ENCODE data around the gene EEPD1. TPM values are rescaled to one million over a fixed set of nuclear protein-coding genes. Genes with fewer than 3 reads are reported as not detected.

Gene EEPD1
- total RNA-seq, 4 donors from 2014 or later: 2.2 to 9.3 (median 6.2) TPM

DNA sequence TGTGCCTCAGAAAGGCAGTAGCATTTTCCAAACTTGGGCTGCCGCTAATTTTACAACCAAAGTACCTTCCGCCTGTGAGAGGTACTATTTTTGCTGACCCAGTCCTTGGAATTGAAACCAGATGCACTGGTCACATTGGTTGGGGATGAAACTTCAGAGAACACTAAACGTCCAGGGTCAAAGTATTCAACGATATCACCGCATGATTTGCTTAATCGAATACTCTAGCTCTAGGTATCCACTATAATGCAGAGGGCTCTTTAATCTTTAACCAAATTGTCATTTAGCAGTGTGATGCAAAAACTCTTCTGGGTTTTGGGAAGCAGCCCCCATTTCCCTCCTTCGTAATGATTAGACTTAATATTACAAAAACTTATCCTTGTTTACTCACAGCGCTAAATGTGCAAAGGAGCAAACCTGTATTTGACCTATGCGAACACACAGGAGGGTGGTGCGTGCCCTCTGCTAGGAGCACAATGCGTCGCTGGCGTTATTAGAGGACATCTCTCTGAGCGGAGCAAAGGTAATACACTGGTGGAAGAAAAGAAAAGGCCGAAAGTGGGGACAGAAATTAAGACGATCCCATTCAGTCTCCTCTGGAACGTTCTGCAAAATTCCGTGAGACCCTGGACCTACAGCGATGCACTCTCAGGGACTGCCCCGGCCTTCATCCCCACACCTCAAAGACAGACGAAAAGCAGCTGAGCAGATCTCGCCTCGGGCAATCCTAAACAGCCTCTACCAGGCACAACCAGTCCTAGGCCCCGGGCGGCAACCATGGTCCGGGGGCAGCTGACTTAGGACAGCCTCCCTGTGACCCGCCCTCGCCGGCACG is 916 bp upstream of the EEPD1 start:
- Histone ChIP-seq H3K27ac (peak overlapping the region; percentile 27 to 68 (median 39)), H3K9me3 (no peaks in the 10 kb centered on the region), H3K4me1 (peaks cover 6 to 22% of the 10 kb centered on the region in 2 donors), H3K4me3 (replicated peaks in 1 of 3) (peak overlapping the region in 2 of 3 donors; percentile 6 to 25), H3K27me3 (no peaks in the 10 kb centered on the region), H3K36me3 (no peaks in the 10 kb centered on the region)
- WGBS, 2 donors: 42 to 43% methylated on average over 30 of the region's 30 CpGs
- TF ChIP-seq, protein P1, sequence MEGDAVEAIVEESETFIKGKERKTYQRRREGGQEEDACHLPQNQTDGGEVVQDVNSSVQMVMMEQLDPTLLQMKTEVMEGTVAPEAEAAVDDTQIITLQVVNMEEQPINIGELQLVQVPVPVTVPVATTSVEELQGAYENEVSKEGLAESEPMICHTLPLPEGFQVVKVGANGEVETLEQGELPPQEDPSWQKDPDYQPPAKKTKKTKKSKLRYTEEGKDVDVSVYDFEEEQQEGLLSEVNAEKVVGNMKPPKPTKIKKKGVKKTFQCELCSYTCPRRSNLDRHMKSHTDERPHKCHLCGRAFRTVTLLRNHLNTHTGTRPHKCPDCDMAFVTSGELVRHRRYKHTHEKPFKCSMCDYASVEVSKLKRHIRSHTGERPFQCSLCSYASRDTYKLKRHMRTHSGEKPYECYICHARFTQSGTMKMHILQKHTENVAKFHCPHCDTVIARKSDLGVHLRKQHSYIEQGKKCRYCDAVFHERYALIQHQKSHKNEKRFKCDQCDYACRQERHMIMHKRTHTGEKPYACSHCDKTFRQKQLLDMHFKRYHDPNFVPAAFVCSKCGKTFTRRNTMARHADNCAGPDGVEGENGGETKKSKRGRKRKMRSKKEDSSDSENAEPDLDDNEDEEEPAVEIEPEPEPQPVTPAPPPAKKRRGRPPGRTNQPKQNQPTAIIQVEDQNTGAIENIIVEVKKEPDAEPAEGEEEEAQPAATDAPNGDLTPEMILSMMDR (IDR thresholded peaks at IDR 0.05): no peak
- peak in 1 of 2 donors; percentile 33 for TF ChIP-seq POLR2A (IDR thresholded peaks at IDR 0.05)
- intact Hi-C loops (cut with DNase I): no loop called here
- DNase-seq: no peak

- WGBS, 2 donors: 28 to 34% methylated on average over 12 of the region's 32 CpGs
- TF ChIP-seq POLR2A (IDR thresholded peaks at IDR 0.05): no peak
- TF ChIP-seq, protein P1 (IDR thresholded peaks at IDR 0.05): no peak
- intact Hi-C loops (cut with DNase I): no loop called here
- peak overlapping the region in 2 of 3 donors; percentile 66 to 86 for H3K4me3 ChIP-seq (replicated peaks in 1 of 3)
- H3K27ac ChIP-seq: peak overlapping the region; percentile 49 to 82 (median 50)
- no peak for DNase-seq
- no peaks in the 10 kb centered on the region for H3K9me3 ChIP-seq
- peaks cover 6 to 22% of the 10 kb centered on the region in 2 donors for H3K4me1 ChIP-seq
- H3K27me3 ChIP-seq: no peaks in the 10 kb centered on the region
- H3K36me3 ChIP-seq: no peaks in the 10 kb centered on the region
Observed at GRCh38 chr7:36153571-36154097, 580 bp downstream of the EEPD1 start.

GRCh38 chr7:36154255-36155212 is 1.5 kb downstream of the EEPD1 start:
- Histone ChIP-seq H3K9me3 (no peaks in the 10 kb centered on the region), H3K4me1 (peaks cover 6 to 27% of the 10 kb centered on the region in 2 donors), H3K27me3 (no peaks in the 10 kb centered on the region), H3K4me3 (replicated peaks in 1 of 3) (no peak overlapping the region), H3K36me3 (no peaks in the 10 kb centered on the region), H3K27ac (no peak overlapping the region)
- DNase-seq: no peak
- 93 to 94% methylated on average over 26 to 33 of the region's 44 CpGs for WGBS, 2 donors
- no peak for TF ChIP-seq POLR2A (IDR thresholded peaks at IDR 0.05)
- TF ChIP-seq, protein P1 (IDR thresholded peaks at IDR 0.05): no peak
- intact Hi-C loops (cut with DNase I): no loop called here

DNA sequence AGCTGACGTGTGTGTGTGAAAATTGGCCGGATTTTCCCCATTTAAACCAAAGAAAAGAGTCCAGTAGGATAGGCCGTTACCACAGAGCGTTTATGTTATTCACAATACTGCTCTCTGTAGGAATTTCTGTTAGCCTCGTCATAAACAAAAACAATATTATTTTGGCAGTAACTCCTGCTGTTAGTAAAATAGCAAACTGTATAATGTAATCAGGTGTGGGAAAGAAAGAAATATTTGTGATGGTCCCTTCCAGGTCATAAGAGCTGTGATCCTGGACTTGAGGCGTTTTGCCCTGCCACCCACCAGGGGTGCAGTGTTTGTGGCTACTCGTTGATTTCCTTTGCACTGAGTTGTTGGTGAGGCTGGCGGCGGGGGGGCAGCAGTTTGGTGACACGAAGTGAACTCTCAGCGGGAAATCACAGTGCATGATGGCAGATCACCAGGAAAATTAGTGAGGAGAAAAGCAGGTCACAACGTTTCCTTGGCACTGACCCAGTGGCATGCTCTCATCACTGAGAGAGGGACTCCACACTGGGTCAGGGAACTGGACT is 2.8 kb downstream of the EEPD1 start:
- intact Hi-C loops (cut with DNase I): no loop called here
- WGBS, 2 donors: 42 to 43% methylated on average over 12 of the region's 12 CpGs

More for the DNA sequence above, 2.8 kb downstream of the EEPD1 start:
- Histone ChIP-seq H3K36me3 (no peaks in the 10 kb centered on the region), H3K4me3 (replicated peaks in 1 of 3) (peak overlapping the region in 1 of 3 donors; percentile 1), H3K4me1 (peaks cover 13 to 38% of the 10 kb centered on the region in 2 donors), H3K9me3 (no peaks in the 10 kb centered on the region), H3K27me3 (no peaks in the 10 kb centered on the region), H3K27ac (no peak overlapping the region)
- peak; percentile 83 to 89 for DNase-seq
- TF ChIP-seq POLR2A (IDR thresholded peaks at IDR 0.05): no peak
- TF ChIP-seq, protein P1 (IDR thresholded peaks at IDR 0.05): no peak

Data from thyroid gland (tissue), 4 donors.